Activated CD4-positive, alpha-beta memory T cell treated with anti-CD3 and anti-CD28 coated beads, Interleukin-2, amount 10 ng/mL, durations not matched to agents 7 days and 5 days (primary cell): ENCODE data around the gene PRMT5. TPM values are rescaled to one million over a fixed set of nuclear protein-coding genes. Genes with fewer than 3 reads are reported as not detected.
A peak's percentile ranks its signal among the peaks of the same experiment; 100 is the strongest.

Experiments
- CTCF ChIA-PET: fragments of 350-600 bp; sonication (Branson Sonifier 250); formaldehyde crosslinking; loops from one replicate; lab custom pipeline; 2021; ENCODE audit warnings: antibody characterized with exemption, inconsistent platforms; lab: Charles Lee
- POLR2A ChIA-PET: fragments of 350-600 bp; sonication (Branson Sonifier 250); formaldehyde crosslinking; loops from one replicate; lab custom pipeline; 2021; ENCODE audit warnings: antibody characterized with exemption; lab: Charles Lee
- DNase-seq: peaks from one replicate; pipeline ENCODE4 v3.0.0-alpha.2; 2020
- H3K27ac Mint-ChIP-seq: one replicate; pipeline ENCODE4 v1.8.0; 2021; ENCODE audit warnings: mild to moderate bottlenecking, mixed read lengths
- H3K27me3 Mint-ChIP-seq: one replicate; pipeline ENCODE4 v1.8.0; 2021; ENCODE audit warnings: mixed read lengths
- H3K36me3 Mint-ChIP-seq: one replicate; pipeline ENCODE4 v1.8.0; 2021; ENCODE audit warnings: low read depth, mixed read lengths
- H3K4me1 Mint-ChIP-seq: one replicate; pipeline ENCODE4 v1.8.0; 2021; ENCODE audit warnings: mixed read lengths
- H3K4me3 Mint-ChIP-seq: one replicate; pipeline ENCODE4 v1.8.0; 2021; ENCODE audit warnings: mild to moderate bottlenecking, mixed read lengths
- H3K9me3 Mint-ChIP-seq: one replicate; pipeline ENCODE4 v1.8.0; 2021; ENCODE audit warnings: mixed read lengths
- total RNA-seq, 2 experiments: library from RNA; stranded (reverse); gene quantifications; one replicate each; pipeline ENCODE4 v1.2.3, GENCODE V29; 2021

Gene PRMT5
- total RNA-seq, 2 experiments from 2014 or later: 46.3 to 49.8 TPM

DNA sequence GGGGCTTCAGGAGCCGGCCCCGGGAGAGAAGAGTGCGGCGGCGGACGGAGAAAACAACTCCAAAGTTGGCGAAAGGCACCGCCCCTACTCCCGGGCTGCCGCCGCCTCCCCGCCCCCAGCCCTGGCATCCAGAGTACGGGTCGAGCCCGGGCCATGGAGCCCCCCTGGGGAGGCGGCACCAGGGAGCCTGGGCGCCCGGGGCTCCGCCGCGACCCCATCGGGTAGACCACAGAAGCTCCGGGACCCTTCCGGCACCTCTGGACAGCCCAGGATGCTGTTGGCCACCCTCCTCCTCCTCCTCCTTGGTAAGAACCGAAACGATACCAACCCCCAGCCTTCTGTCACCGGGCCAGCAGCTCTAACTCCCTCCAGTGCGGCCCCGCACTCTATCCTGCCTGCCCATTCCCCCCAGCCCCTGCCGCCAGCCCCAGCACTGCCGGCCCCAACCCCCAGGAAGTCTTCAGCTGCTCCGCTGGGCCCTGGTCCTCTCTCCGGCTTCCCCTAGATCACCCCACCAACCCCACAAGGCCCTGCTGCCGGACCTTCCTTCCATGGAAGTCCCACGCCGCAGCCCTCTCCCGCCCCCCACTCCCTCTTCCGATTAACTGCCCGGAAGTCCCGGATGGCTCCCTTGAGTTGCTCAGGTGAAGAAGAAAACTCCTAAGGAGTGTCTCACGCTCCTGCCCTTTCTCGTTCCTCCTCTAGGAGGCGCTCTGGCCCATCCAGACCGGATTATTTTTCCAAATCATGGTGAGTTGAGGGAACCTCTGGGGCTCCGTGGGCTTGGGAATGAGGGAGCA lies 56.9 kb downstream of the PRMT5 start:
- CTCF ChIA-PET: interaction anchor here (0.8 to 7.8 kb wide), 25 partner anchors 9 to 875 kb away, joined by 3 to 145 read pairs (median 6); partner anchors contain the start of genes HAUS4, MRPL52, PRMT5 and PSMB5

DNA sequence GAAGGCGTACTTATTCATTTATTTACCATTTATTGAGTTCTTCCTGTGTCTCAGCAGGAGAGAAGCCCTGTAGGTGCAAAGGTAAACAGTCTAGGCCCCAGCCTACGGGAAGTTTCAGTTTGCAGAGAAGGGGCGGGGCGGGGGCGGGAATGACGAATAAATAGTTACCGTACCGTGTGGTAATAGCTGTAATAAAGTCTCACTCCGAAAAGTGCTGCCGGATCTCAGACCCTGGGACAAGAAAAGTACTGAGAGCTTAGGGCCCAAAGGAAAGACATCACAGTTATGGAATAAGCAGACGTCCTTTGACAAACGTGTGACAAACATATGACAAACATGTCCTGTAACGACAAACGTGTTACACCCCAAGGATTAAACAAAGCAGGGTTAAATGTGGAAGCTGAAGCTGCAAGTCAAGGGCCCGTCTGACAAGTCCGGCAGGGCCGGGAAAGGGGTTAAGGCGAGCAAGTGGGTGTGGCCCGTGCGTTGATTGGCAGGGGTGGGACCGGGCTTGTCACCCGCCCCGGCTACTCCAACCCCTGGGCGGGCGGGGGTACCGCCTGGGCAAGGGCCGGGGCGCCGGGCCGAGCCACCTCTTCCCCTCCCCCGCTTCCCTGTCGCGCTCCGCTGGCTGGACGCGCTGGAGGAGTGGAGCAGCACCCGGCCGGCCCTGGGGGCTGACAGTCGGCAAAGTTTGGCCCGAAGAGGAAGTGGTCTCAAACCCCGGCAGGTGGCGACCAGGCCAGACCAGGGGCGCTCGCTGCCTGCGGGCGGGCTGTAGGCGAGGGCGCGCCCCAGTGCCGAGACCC lies 57.7 kb downstream of the PRMT5 start, which contains the start of gene LRP10:
Gene LRP10, plus strand, starts transcription at position 517 of the 809 bp plus-strand sequence. CDS start 564 bp downstream, outside the sequence.
- CTCF ChIA-PET: interaction anchor here (0.7 to 7.8 kb wide), 23 partner anchors 9 to 301 kb away, joined by 3 to 145 read pairs (median 7); partner anchors contain the start of genes DAD1, MRPL52, PRMT5 and PSMB5
- no peaks in the 10 kb centered on the region for H3K27me3 Mint-ChIP-seq
- POLR2A ChIA-PET: interaction anchor here (0.6 to 7.7 kb wide), 24 partner anchors 10 to 315 kb away, joined by 3 to 115 read pairs (median 5); partner anchors contain the start of genes ABHD4, ACIN1, DAD1 and HAUS4
- H3K27ac Mint-ChIP-seq: peak within 1 kb of the TSS; percentile 97
- DNase-seq: peak; percentile 87
- H3K36me3 Mint-ChIP-seq: peaks cover 31% of the 10 kb centered on the region
- H3K4me3 Mint-ChIP-seq: peak within 1 kb of the TSS; percentile 86
- H3K4me1 Mint-ChIP-seq: peaks cover 39% of the 10 kb centered on the region
- no peaks in the 10 kb centered on the region for H3K9me3 Mint-ChIP-seq

More for the DNA sequence above, 56.9 kb downstream of the PRMT5 start:
- Mint-ChIP-seq H3K4me3 (peak overlapping the region; percentile 86), H3K4me1 (peaks cover 39% of the 10 kb centered on the region), H3K9me3 (no peaks in the 10 kb centered on the region), H3K36me3 (peaks cover 39% of the 10 kb centered on the region), H3K27ac (peak overlapping the region; percentile 97), H3K27me3 (no peaks in the 10 kb centered on the region)
- peak; percentile 76 for DNase-seq
- POLR2A ChIA-PET: interaction anchor here (0.7 to 7.7 kb wide), 20 partner anchors 9 to 316 kb away, joined by 3 to 115 read pairs (median 5); partner anchors contain the start of genes ACIN1, C14orf119, DAD1 and HAUS4

DNA sequence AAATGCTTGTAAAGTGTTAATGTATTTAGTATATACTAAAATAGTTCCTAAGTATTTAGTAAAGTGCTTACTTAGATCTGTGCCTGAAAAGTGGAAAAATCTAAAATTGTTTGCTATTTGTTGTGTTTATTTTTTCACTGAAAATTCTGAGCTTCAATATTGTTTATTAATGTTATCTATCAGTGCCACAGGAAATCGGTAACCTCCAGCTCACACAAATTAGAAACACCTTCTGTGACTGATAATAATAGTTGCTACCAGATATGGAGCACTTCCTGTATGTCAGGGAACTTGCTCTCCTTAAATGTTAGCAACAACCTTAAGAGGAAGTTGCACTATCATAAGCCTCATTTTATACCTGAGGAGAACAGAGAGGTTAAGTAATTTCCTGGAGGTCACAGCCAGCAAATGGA lies 58.4 kb downstream of the PRMT5 start:
- H3K4me1 Mint-ChIP-seq: peaks cover 36% of the 10 kb centered on the region
- peaks cover 25% of the 10 kb centered on the region for H3K36me3 Mint-ChIP-seq
- no peaks in the 10 kb centered on the region for H3K9me3 Mint-ChIP-seq
- POLR2A ChIA-PET: interaction anchor here (0.7 to 7.7 kb wide), 20 partner anchors 9 to 314 kb away, joined by 3 to 115 read pairs (median 6); partner anchors contain the start of genes ABHD4, ACIN1, DAD1 and HAUS4
- no peak for DNase-seq
- H3K4me3 Mint-ChIP-seq: peak overlapping the region; percentile 86
- H3K27ac Mint-ChIP-seq: peak overlapping the region; percentile 97
- no peaks in the 10 kb centered on the region for H3K27me3 Mint-ChIP-seq
- CTCF ChIA-PET: interaction anchor here (0.6 to 7.8 kb wide), 15 partner anchors 12 to 281 kb away, joined by 3 to 145 read pairs (median 5); partner anchors contain the start of genes DAD1, MRPL52, PRMT5 and RBM23

Other genes starting within 250 kb of the PRMT5 start
- 100 to 1,000 TPM; 118 to 122 TPM for gene OXA1L, start 162.7 kb downstream of the PRMT5 start, total RNA-seq
- under 1 TPM; 0.38 to 0.60 TPM for gene SLC7A7, start 113.9 kb downstream of the PRMT5 start, total RNA-seq
- gene MRPL52, start 99.5 kb downstream of the PRMT5 start, total RNA-seq: 100 to 1,000 TPM; 108 to 119 TPM
- 1 to 10 TPM; 1.9 to 2.9 TPM for gene MMP14, start 92.8 kb downstream of the PRMT5 start, total RNA-seq
- gene LRP10, start 57.6 kb downstream of the PRMT5 start, total RNA-seq: 10 to 100 TPM; 88.5 to 98.6 TPM
- 1 to 10 TPM in 1 of 2 experiments, under 1 TPM in 1; 0.98 to 1.2 TPM for gene REM2, start 46.2 kb downstream of the PRMT5 start, total RNA-seq
- gene RBM23, start 10.2 kb downstream of the PRMT5 start, total RNA-seq: 10 to 100 TPM; 71.8 to 73.5 TPM
- 10 to 100 TPM; 60.2 to 66.5 TPM for gene HAUS4, start 27.7 kb upstream of the PRMT5 start, total RNA-seq
- 1 to 10 TPM; 1.2 to 1.3 TPM for gene AJUBA, start 53.2 kb upstream of the PRMT5 start, total RNA-seq
- gene C14orf93, start 80.8 kb upstream of the PRMT5 start, total RNA-seq: 10 to 100 TPM in 1 of 2 experiments, 1 to 10 TPM in 1; 9.4 to 10.4 TPM
- gene PSMB5, start 105.5 kb upstream of the PRMT5 start, total RNA-seq: 10 to 100 TPM; 55.0 to 57.5 TPM
- not detected for gene PSMB11, start 112.8 kb upstream of the PRMT5 start, total RNA-seq
- 1 to 10 TPM; 1.6 to 2.0 TPM for gene CDH24, start 128.1 kb upstream of the PRMT5 start, total RNA-seq
- 100 to 1,000 TPM; 166 to 167 TPM for gene ACIN1, start 165.8 kb upstream of the PRMT5 start, total RNA-seq
- gene C14orf119, start 166.1 kb upstream of the PRMT5 start, total RNA-seq: 10 to 100 TPM; 49.2 to 55.5 TPM
- not detected for gene CIROP, start 175.6 kb upstream of the PRMT5 start, total RNA-seq
- gene CEBPE, start 189.9 kb upstream of the PRMT5 start, total RNA-seq: under 1 TPM; 0.25 to 0.83 TPM